EH (cell line): Measurements from ENCODE around the gene RNF180.

ENCODE experiments used
- DNase-seq: peaks from one replicate; pipeline ENCODE4 v3.0.0-alpha.2; 2015; ENCODE audit warnings: low read depth

Gene RNF180

GRCh38 chr5:64285188-64286130 is 119.8 kb downstream of the RNF180 start:
- no peak for DNase-seq

- no peak for DNase-seq
Observed at GRCh38 chr5:64286381-64286780, 120.7 kb downstream of the RNF180 start.

- DNase-seq: peak; percentile 24
Observed at GRCh38 chr5:64288496-64288895, 122.9 kb downstream of the RNF180 start.

GRCh38 chr5:64292611-64293215 is 127.1 kb downstream of the RNF180 start:
- peak; percentile 62 for DNase-seq

- no peak for DNase-seq
Observed at GRCh38 chr5:64295101-64295500, 129.5 kb downstream of the RNF180 start.

- DNase-seq: no peak
Observed at GRCh38 chr5:64298586-64298985, 132.9 kb downstream of the RNF180 start.

- peak; percentile 44 for DNase-seq
Observed at GRCh38 chr5:64299805-64300204, 134.2 kb downstream of the RNF180 start.

GRCh38 chr5:64301566-64301965 is 135.9 kb downstream of the RNF180 start:
- peak; percentile 52 for DNase-seq

- no peak for DNase-seq
Observed at GRCh38 chr5:64308135-64308534, 142.5 kb downstream of the RNF180 start.

- no peak for DNase-seq
Observed at GRCh38 chr5:64312491-64312890, 146.8 kb downstream of the RNF180 start.

GRCh38 chr5:64315778-64316177 is 150.1 kb downstream of the RNF180 start:
- DNase-seq: peak; percentile 49

- DNase-seq: no peak
Observed at GRCh38 chr5:64318175-64318574, 152.5 kb downstream of the RNF180 start.

- DNase-seq: no peak
Observed at GRCh38 chr5:64323591-64323990, 157.9 kb downstream of the RNF180 start.

GRCh38 chr5:64330728-64331231 is 165.1 kb downstream of the RNF180 start:
- DNase-seq: no peak

- DNase-seq: no peak
Observed at GRCh38 chr5:64331597-64332277, 166.1 kb downstream of the RNF180 start.

- DNase-seq: no peak
Observed at GRCh38 chr5:64333886-64334285, 168.2 kb downstream of the RNF180 start.

GRCh38 chr5:64339769-64340168 is 174.1 kb downstream of the RNF180 start:
- peak; percentile 62 for DNase-seq

GRCh38 chr5:64340293-64340692 is 174.7 kb downstream of the RNF180 start:
- DNase-seq: no peak

- no peak for DNase-seq
Observed at GRCh38 chr5:64341340-64341739, 175.7 kb downstream of the RNF180 start.

GRCh38 chr5:64344501-64344900 is 178.9 kb downstream of the RNF180 start:
- no peak for DNase-seq

- peak; percentile 25 for DNase-seq
Observed at GRCh38 chr5:64347309-64347708, 181.7 kb downstream of the RNF180 start.

GRCh38 chr5:64364426-64364825 is 198.8 kb downstream of the RNF180 start:
- DNase-seq: peak; percentile 17

- peak; percentile 55 for DNase-seq
Observed at GRCh38 chr5:64384765-64385164, 219.1 kb downstream of the RNF180 start.
